CD4-positive, alpha-beta T cell treated with Interleukin-6 for 4 hours (primary cell): ENCODE data around the gene CLASP2.
"Not testable (repeated sequence)": the region's sequence is repeated elsewhere in the genome, so short reads cannot be mapped to it uniquely, and the experiment has no call there.

ENCODE experiments used
- DNase-seq: peaks from one replicate; pipeline ENCODE4 v3.0.0-alpha.2; 2020; ENCODE audit warnings: mixed read lengths

Gene CLASP2

DNA sequence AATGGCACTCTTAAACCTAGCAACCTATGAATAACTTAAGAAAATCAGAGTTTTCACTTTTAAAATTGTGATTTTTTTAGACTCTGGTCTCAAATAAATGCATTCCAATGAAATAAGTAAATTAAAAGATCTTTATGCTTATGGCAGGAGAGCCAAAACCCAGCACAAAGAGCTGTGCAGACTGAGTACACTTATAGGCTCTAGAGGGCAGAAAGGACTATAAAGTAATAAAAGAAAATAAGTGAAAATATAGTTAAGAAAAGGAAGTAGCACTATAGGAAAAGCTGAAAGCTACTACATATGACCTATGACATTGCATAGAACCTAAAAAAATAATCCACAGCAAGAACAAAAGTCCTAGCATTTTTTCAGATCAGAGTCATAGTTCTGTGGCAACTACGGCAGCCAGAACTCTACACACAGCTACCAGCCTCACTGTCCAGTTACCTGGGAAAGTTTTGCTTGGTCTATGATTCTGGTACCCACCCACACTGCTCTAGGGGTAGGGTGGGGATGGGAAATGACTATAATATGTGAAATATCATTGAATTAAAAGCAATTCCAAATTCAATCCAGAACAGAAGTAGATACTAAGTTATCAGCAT, 30.5 kb downstream of the CLASP2 start:
- DNase-seq: no peak

- no peak for DNase-seq
These were observed 35.3 kb downstream of the CLASP2 start for GRCh38 chr3:33682770-33683169.

DNA sequence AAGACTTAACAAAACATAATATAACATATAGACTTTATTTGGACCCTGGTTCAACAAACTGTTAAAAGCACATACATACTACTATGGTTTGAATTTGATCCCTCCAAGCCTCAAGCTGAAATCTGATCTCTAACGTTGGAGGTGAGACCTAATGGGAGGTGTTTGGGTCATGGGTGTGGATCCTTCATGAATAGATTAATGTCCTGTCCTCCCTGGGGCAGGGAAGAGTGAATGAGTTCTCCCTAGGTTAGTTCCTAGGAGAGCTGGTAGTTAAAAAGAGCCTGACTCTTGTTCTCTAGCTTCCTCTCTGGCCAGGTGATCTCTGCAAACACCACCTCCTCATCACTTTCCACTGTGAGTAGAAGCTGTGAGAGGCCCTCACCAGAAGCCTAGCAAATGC, 36.4 kb downstream of the CLASP2 start:
- DNase-seq: no peak

DNA sequence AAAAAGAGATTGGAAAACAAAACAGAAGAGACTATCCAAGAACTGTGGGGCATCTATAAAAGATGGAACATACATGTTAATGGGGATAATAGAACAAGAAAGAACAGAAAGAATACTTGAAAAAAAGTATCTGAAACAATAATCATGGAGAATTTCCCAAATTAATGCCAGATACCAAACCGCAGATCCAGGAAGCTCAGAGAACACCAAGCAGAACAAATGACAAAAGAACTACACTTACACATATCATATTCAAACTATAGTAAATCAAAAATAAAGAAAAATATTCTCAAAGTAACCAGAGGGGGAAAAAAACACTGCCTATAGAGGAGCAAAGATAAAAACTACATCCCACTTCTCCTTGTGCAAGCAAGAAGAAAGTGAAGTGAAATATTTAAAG, 40.0 kb downstream of the CLASP2 start:
- no peak for DNase-seq

- DNase-seq: not testable (repeated sequence)
These were observed 44.6 kb downstream of the CLASP2 start for GRCh38 chr3:33673436-33673835.

DNA sequence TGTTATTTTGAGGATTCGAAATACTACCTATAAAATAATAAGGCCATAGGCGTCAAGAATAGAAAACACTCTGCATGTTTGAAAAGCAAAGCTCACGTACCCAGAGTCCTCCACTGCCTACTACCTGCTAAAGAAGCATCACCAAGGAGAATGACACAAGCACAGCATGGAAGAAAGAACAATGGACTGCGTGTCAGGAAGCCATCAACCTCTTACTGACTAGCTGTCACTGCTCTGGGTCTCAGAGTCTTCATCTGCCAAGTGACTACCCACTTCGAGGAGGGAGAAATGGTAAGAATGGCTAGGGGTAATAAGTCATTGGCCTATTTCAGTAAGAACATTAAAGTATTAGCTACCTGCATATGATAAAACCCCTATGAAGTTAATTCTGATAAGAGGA, 49.4 kb downstream of the CLASP2 start:
- DNase-seq: no peak

- no peak for DNase-seq
These were observed 52.8 kb downstream of the CLASP2 start for GRCh38 chr3:33665294-33665693.

- no peak for DNase-seq
These were observed 53.9 kb downstream of the CLASP2 start for GRCh38 chr3:33664195-33664594.

GRCh38 chr3:33663042-33663441, 55.0 kb downstream of the CLASP2 start:
- DNase-seq: no peak

DNA sequence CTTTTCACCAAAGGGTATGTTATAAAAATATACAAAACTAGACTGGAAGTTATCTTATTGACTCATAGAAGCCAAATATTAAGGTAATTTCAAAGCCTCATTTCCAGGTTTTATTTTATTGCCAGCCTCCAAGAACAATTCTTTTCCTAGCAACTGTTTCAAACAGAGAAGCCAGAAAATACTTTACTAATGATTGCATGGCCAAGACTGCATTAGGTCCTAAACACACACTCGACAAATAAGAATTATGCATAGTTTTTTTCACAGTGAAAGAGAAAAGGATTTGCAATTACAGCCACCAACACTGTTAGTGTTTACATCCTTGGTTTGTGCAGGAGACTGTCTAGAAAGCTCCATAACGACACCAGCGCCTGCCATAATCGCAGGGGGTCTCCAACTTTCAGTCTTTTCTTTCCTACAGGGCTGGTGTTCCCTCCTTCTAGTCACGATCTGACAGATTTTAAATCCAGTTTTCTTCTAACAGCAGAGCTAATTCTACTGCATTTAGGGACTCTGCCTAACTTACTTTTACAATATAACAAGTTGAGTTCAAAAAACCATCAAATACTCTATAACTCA, 58.1 kb downstream of the CLASP2 start:
- DNase-seq: no peak

DNA sequence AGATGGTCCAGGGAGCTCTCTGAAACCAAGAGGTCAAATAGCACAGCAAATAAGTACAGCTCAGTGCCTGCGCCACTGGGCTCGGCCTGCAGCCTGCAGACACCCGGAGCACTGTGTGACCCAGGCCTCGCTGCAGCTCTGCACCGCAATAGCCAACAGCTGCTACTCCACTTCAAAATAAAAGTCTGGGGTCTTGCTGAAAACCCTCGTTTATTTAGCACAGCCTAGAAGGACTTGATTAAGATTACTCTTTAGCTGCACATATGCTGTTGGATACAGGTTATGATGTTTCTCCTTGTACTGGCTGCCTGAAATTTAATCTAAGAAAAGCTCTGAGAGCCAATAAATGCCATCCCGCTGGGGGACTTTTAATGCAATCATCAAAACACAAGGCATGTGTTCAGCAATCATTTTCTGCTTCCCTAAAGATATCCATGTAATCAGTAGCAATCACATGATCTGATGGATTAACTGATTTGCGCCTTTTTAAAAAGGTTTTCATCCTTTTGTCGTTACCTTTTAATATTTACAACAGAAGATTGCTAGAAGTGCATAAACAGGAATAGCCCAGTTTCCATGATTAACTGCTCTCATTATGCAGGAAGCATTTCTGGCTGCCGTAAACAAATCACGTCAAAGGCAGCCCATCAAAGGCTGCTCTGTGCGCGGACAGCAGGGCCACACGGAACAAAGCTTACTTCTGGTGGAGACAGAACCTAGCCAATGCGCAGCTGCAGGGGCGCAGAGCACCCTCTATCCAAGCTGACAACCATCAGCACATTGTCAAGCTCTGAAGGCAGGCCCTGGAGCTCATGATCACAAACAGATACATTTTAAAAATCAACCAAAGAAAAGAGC, 58.8 kb downstream of the CLASP2 start:
- DNase-seq: peak; percentile 26

DNA sequence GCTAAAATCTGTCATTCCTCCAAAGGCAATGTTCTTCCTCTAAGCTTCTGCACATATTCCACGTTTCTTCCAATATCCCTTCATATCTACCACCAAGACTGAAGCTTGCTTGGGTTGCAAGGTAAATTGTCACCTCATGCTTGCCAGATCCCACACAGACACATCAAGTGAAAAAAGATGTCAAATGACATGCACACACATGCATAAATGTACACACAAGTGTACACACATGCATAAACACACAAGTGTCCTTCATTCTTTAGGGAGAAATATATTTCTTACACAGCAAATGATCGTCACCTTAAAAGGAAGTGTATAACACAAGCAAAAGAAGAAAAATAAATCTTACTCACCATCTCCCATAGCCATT, 59.4 kb downstream of the CLASP2 start:
- DNase-seq: no peak

DNA sequence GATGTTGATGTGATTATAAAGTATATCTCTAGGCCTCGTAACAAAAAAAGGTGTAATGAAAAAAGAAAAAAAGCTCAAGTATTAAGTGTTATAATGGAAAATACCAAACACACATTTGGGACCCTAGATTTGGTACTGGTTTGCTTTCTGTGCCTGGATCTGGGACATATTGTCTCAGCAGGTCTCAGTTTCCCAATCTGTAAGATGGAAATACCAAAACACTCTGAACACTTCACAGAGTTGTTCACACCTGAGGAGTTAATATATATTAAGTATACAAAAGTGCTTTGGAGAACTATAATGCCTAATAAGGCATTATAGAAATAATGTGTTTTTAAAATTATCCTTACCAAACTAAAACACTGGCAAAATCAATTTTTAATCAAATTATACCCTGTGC, 60.0 kb downstream of the CLASP2 start:
- no peak for DNase-seq

DNA sequence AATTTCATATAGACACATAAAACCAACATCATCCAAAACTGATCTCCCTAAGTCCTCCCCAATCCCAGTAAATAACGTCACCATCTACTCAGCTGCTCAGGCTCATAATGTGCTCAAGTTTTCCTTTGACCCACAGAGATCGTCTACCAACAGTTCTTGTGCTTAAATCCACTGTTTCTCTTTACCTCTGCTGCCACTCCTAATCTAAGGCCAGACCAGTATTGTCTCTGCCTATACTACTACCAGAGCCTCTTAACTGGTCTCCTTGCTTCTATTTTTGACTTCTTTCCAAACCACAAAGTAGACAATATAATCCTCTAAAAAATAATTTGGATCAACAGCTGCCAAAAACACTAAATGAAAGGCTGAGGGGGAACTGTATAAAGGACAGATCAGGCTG, 65.3 kb downstream of the CLASP2 start:
- DNase-seq: no peak

- DNase-seq: not testable (repeated sequence)
These were observed 67.0 kb downstream of the CLASP2 start for GRCh38 chr3:33651101-33651500.

DNA sequence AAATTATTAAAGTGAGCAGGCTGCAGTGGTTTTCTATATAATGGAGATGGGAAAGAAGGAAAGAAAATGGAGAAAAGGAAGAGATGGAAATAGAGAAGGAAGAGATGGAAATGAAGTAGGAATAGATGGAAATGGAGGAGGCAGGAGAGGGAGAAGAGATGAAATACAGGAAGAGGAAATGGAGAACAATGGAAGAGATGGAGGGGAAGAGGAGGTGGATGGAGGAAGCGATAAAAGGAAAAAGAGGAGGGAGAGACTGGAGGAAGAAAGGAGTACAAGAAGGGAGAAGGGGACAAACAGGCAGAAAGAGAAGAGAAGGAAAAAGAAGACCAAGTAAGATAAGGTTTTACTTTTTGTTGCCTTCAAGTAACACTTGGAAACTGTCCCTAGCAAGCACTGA, 67.6 kb downstream of the CLASP2 start:
- DNase-seq: no peak

GRCh38 chr3:33648793-33649192, 69.3 kb downstream of the CLASP2 start:
- no peak for DNase-seq

DNA sequence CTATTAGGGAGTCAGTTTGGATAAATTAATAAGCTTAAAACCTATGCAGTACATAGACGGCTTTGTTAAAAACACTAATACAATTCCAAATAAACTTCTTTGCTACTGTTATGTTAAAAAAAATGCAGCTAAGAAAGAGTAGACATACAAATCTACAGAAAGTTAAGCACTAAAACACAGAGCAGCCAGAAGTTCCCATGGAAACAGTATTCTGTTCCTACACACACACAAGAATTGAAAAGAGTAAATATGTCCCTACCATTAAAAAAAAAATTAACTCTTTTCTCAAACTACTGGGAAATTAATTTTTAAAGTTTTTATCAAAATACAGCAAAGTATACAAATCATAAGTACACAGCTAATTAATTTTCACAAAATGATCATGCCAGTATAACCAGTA, 71.6 kb downstream of the CLASP2 start:
- DNase-seq: no peak

DNA sequence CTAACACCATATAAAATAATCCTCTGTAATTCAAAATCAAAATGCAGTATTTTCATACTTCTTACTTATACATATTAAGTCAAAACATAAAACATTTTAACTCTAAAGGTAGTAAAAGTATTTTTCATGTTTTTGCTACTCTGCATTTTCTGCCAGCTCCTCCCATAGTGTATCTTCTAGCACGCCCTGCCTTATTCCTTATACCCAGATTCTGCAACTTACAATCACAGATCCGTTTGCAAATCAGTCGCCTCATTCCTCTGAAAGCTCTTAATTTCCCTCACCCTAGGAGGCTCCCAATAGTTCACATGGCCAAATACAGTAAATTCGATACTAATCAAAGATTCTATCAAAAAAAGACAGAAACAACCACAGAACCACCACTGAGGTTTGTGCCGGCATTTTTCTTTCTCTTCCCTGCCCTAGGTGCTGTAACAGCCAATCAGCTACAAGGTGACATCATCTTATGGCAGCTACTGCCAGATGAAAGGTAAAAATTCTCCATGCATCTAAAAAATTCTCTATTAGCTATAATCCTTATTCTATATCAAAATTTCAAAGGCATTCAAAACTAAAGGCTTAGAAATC, 72.9 kb downstream of the CLASP2 start:
- DNase-seq: peak; percentile 30

DNA sequence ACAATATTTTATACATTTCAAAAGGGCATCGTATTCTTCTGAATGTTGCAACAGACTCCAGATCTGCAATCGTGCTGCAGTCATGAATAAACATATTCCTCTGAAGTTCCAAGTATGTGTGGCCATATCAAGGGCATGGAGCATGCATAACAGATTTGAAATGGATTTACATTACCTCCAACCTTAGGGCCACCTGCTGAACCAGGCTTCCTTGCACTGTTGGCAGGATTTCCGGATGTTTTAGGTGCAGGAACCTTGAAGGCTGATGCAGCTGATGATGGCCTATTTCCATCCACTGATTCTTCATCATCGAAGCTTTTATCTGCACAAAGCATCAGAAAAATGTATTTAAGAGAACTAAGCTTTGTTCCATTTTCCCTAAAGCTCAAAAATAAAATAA, 73.5 kb downstream of the CLASP2 start:
- no peak for DNase-seq

GRCh38 chr3:33642806-33643205, 75.2 kb downstream of the CLASP2 start:
- DNase-seq: no peak

DNA sequence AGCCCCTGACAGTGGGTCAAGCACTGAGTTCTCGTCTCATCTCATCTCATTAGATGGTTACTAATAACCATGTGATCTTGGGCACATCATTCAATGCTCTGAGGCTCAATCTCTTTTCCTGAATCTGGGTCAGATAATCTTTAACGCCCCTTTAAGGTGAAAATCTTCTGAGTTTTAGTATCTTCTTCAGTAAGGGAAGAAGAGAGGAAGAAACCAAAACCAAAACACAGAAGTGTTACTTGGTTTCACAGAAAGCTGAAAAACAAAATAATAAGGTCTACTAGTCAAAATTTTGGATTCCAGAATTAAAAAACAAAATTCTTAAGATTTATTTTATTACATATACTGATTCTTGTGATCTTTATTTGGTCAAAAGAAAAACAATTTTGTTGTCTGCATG, 78.2 kb downstream of the CLASP2 start:
- no peak for DNase-seq

DNA sequence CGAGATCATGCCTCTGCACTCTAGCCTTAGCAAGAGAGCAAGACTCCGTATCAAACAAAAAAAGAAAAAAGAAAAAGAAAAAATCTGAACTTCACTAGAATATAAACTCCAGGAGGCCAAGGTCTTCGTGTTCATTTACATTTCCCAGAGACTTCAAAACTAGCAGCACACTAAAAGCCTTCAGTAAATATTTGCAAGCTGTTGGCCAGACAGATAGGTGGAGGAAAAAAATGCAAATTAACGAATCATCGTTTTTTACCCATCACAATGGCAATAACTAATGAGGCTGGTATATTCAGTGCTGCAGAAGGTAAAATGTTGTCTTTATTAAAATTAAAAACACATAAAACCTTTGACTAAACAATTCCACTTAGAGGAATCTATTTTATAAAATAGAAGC, 80.6 kb downstream of the CLASP2 start:
- no peak for DNase-seq
